Endothelial cell of umbilical vein (primary cell): Measurements from ENCODE around the gene PTOV1. TPM values are rescaled to one million over a fixed set of nuclear protein-coding genes. Genes with fewer than 3 reads are reported as not detected.

ENCODE experiments used
- BruUV-seq: library from RNA; stranded (reverse); fragments of 400-500 nt; replicated peaks from 2 replicates; lab custom pipeline; 2021; lab: Mats Ljungman, UMichigan
- CTCF ChIA-PET: fragments of 300-600, 350-600 bp; sonication (Branson Sonifier 250); formaldehyde crosslinking; loops from one replicate; lab custom pipeline; 2021; ENCODE audit warnings: antibody characterized with exemption, inconsistent platforms; lab: Charles Lee
- POLR2A ChIA-PET: fragments of 300-600, 350-600 bp; sonication (Branson Sonifier 250); formaldehyde crosslinking; loops from one replicate; lab custom pipeline; 2021; ENCODE audit warnings: antibody characterized with exemption, inconsistent platforms; lab: Charles Lee
- DNase-seq: peaks from one replicate; pipeline ENCODE4 v3.0.0-alpha.2; 2011; ENCODE audit warnings: low read depth, low spot score
- FAIRE-seq: peaks from 2 replicates; lab custom pipeline; 2011; peaks lifted over from hg19 to GRCh38; lab: Jason Lieb, UNC
- H2AFZ ChIP-seq: 2 replicates; pipeline ENCODE4 v1.6.0; 2012; ENCODE audit warnings: low read depth, low read length, control low read depth, inconsistent platforms
- H3K27ac ChIP-seq: 2 replicates; pipeline ENCODE4 v1.5.1; 2011; ENCODE audit warnings: low read depth, mild to moderate bottlenecking, control low read depth, low read length, moderate library complexity; ENCODE audit not compliant: insufficient read depth
- H3K27me3 ChIP-seq, 2 experiments: 2 replicates each; pipeline versions ENCODE4 v1.6.0 to v1.6.1; 2011; ENCODE audit warnings: low read length in 2 of 2, mixed read lengths in 1 of 2; ENCODE audit not compliant: control insufficient read depth in 2 of 2, insufficient read depth in 2 of 2
- H3K36me3 ChIP-seq, 2 experiments: 2 replicates in 1 of 2; 3 replicates in 1 of 2; pipeline ENCODE4 v1.5.1; 2011; ENCODE audit warnings: low read length in 2 of 2, mild to moderate bottlenecking in 1 of 2, moderate library complexity in 1 of 2; ENCODE audit not compliant: control insufficient read depth in 2 of 2, insufficient read depth in 2 of 2; ENCODE audit errors: extremely low read depth in 1 of 2
- H3K4me1 ChIP-seq: 3 replicates; pipeline ENCODE4 v1.5.1; 2011; ENCODE audit warnings: mild to moderate bottlenecking, low read length; ENCODE audit not compliant: control insufficient read depth, insufficient read depth; ENCODE audit errors: extremely low read depth
- H3K4me2 ChIP-seq: 2 replicates; pipeline ENCODE4 v1.6.1; 2011; ENCODE audit warnings: low read length, control low read depth, mixed read lengths; ENCODE audit not compliant: insufficient read depth
- H3K4me3 ChIP-seq, 3 experiments: fragments of 200-600 bp in 1 of 3; sonication (generic), shearing (Covaris generic) in 1 of 3; replicated peaks in 1 of 3; 2 replicates each; pipeline ENCODE4 v1.5.1; 2011 to 2016; ENCODE audit warnings: control low read depth in 3 of 3, low read length in 3 of 3, mild to moderate bottlenecking in 2 of 3, inconsistent platforms in 1 of 3, low read depth in 1 of 3, moderate library complexity in 1 of 3; ENCODE audit not compliant: insufficient read depth in 1 of 3
- H3K79me2 ChIP-seq: 2 replicates; pipeline ENCODE4 v1.6.0; 2012; ENCODE audit warnings: low read length, inconsistent platforms; ENCODE audit not compliant: control insufficient read depth, insufficient read depth
- H3K9ac ChIP-seq: replicated peaks from 2 replicates; pipeline ENCODE3; 2011; ENCODE audit warnings: low read length, control low read depth; ENCODE audit not compliant: insufficient read depth; ENCODE audit errors: extremely low read depth
- H3K9me1 ChIP-seq: replicated peaks from 3 replicates; pipeline ENCODE4 v1.6.0; 2011; ENCODE audit warnings: mild to moderate bottlenecking, low read length; ENCODE audit not compliant: control insufficient read depth, insufficient read depth; ENCODE audit errors: extremely low read depth
- H3K9me3 ChIP-seq: replicated peaks from 2 replicates; pipeline ENCODE4 v1.5.1; 2012; ENCODE audit warnings: low read length, inconsistent platforms; ENCODE audit not compliant: control insufficient read depth, insufficient read depth
- H4K20me1 ChIP-seq: replicated peaks from 2 replicates; pipeline ENCODE3; 2011; ENCODE audit warnings: mild to moderate bottlenecking, low read length; ENCODE audit not compliant: control insufficient read depth, insufficient read depth; ENCODE audit errors: extremely low read depth
- EZH2 ChIP-seq: IDR thresholded peaks from 2 replicates; pipeline ENCODE4 v1.6.1; 2012; ENCODE audit warnings: borderline replicate concordance, low read depth, mild to moderate bottlenecking, moderate library complexity, low read length, inconsistent platforms; ENCODE audit not compliant: severe bottlenecking
- FOS ChIP-seq: IDR thresholded peaks from 2 replicates; pipeline ENCODE4 v1.6.1; 2011; ENCODE audit warnings: mild to moderate bottlenecking, low read length, moderate library complexity, borderline replicate concordance; ENCODE audit not compliant: insufficient read depth
- JUN ChIP-seq: IDR thresholded peaks from 2 replicates; pipeline ENCODE4 v1.6.1; 2011; ENCODE audit warnings: borderline replicate concordance, low read depth; ENCODE audit not compliant: insufficient read length, insufficient read depth
- MYC ChIP-seq: IDR thresholded peaks from one replicate; pipeline ENCODE4 v1.6.1; 2011; ENCODE audit warnings: mild to moderate bottlenecking, low read depth, low read length
- POLR2A ChIP-seq: IDR thresholded peaks from 2 replicates; pipeline ENCODE4 v1.6.1; 2012; ENCODE audit warnings: low read depth, mild to moderate bottlenecking, control low read depth, low read length
- POLR2AphosphoS5 ChIP-seq: IDR thresholded peaks from 2 replicates; pipeline ENCODE4 v1.6.1; 2012; ENCODE audit warnings: low read depth, mild to moderate bottlenecking, control low read depth, low read length, moderate library complexity; ENCODE audit not compliant: insufficient read depth
- dilution Hi-C: fragments of 300-500 bp; cut with MboI; formaldehyde crosslinking; loops from one replicate; pipeline ENCODE4 v1.15.0; 2019; ENCODE audit warnings: low sequenced_read_pairs; ENCODE audit not compliant: extremely low pct_ligation_motif_present
- intact Hi-C: fragments of 100-400 bp; cut with micrococcal nuclease; formaldehyde crosslinking; loops from one replicate; pipeline ENCODE4 v1.10.0; 2022
- polyA plus RNA-seq, 4 experiments: library from polyadenylated mRNA; depleted of rRNA in 3 of 4; stranded (reverse) in 3 of 4; unstranded in 1 of 4; fragments of >200 nt; gene quantifications; 2 replicates each; pipeline versions ENCODE4 v1.2.1 to v1.2.3, GENCODE V29; 2011 to 2012; ENCODE audit warnings: missing spikeins in 1 of 4
- total RNA-seq: library from RNA; stranded (reverse); gene quantifications from 2 replicates; pipeline ENCODE4 v1.2.3, GENCODE V29; 2021
- TF ChIP-seq, protein P1 (sequence below), 2 donors: IDR thresholded peaks; 1 replicate in 1 of 2; 2 replicates in 1 of 2; pipeline ENCODE4 v1.5.1; 2011; ENCODE audit warnings: low read length in 2 of 2, mild to moderate bottlenecking in 2 of 2, moderate library complexity in 2 of 2, control low read depth in 1 of 2, inconsistent platforms in 1 of 2, low read depth in 1 of 2; ENCODE audit not compliant: insufficient read depth in 1 of 2; ENCODE audit errors: extremely low read depth in 1 of 2
- TF ChIP-seq, protein P2 (sequence below): IDR thresholded peaks from 2 replicates; pipeline ENCODE4 v1.6.1; 2011; ENCODE audit not compliant: insufficient read depth, insufficient read length

Gene PTOV1
- total and polyA plus RNA-seq, 2 donors (not counting 3 experiments of a cell fraction or from before 2014, with no cell fraction given): 116 to 184 TPM

DNA sequence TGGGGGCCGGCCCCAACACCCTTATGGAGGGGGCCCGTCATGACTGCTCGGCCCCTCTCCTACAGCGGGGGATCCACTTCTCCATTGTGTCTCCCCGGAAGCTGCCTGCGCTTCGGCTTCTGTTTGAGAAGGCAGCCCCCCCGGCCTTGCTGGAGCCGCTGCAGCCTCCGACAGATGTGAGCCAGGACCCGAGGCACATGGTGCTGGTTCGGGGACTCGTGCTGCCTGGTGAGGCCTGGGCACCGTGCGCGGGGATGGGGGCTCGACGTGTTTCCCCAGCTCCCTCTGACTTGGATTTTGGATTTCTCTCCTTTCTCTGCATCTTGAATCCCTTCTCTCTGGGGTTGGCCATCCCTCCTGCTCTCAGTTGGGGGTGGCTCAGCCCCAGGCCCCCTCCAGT, 21.2 kb upstream of the PTOV1 start:
- Histone ChIP-seq H4K20me1 (no peaks in the 10 kb centered on the region), H3K9me3 (no peaks in the 10 kb centered on the region), H3K27me3 (no peaks in the 10 kb centered on the region), H3K27ac (no peak overlapping the region), H3K79me2 (no peaks in the 10 kb centered on the region), H3K36me3 (peaks cover 11 to 51% of the 10 kb centered on the region in 2 experiments), H3K9ac (no peak overlapping the region), H3K4me2 (no peak overlapping the region), H3K4me1 (peaks cover 8% of the 10 kb centered on the region), H3K4me3 (no peak overlapping the region), H3K9me1 (no peaks in the 10 kb centered on the region), H2AFZ (no peak overlapping the region)
- no TSS peak for BruUV-seq
- FAIRE-seq: no peak
- no peak for DNase-seq
- CTCF ChIA-PET: no interaction called here
- dilution Hi-C loops (no loop called here), intact Hi-C loops (no loop called here)
- TF ChIP-seq FOS: no peak
- TF ChIP-seq JUN: no peak
- no peak for TF ChIP-seq MYC
- no peak for TF ChIP-seq EZH2
- no peak for TF ChIP-seq POLR2A
- TF ChIP-seq, protein P1, sequence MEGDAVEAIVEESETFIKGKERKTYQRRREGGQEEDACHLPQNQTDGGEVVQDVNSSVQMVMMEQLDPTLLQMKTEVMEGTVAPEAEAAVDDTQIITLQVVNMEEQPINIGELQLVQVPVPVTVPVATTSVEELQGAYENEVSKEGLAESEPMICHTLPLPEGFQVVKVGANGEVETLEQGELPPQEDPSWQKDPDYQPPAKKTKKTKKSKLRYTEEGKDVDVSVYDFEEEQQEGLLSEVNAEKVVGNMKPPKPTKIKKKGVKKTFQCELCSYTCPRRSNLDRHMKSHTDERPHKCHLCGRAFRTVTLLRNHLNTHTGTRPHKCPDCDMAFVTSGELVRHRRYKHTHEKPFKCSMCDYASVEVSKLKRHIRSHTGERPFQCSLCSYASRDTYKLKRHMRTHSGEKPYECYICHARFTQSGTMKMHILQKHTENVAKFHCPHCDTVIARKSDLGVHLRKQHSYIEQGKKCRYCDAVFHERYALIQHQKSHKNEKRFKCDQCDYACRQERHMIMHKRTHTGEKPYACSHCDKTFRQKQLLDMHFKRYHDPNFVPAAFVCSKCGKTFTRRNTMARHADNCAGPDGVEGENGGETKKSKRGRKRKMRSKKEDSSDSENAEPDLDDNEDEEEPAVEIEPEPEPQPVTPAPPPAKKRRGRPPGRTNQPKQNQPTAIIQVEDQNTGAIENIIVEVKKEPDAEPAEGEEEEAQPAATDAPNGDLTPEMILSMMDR (IDR thresholded peaks at IDR 0.05; ENCODE audit: extremely low read depth in 1 of 2, insufficient read depth in 1 of 2, low read depth in 1 of 2, low read length in 2 of 2): no peak
- TF ChIP-seq, protein P2, sequence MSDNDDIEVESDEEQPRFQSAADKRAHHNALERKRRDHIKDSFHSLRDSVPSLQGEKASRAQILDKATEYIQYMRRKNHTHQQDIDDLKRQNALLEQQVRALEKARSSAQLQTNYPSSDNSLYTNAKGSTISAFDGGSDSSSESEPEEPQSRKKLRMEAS: no peak
- TF ChIP-seq POLR2AphosphoS5: no peak
- POLR2A ChIA-PET: no interaction called here
